Panc1 (cell line): Measurements from ENCODE around the gene UBAP2.

Experiments
- POLR2AphosphoS5 ChIP-seq: IDR thresholded peaks from 2 replicates; pipeline ENCODE4 v1.6.1; 2012; ENCODE audit warnings: mild to moderate bottlenecking, low read depth, low read length, moderate library complexity
- SIN3A ChIP-seq: IDR thresholded peaks from 2 replicates; pipeline ENCODE4 v1.6.1; 2012; ENCODE audit warnings: low read depth, mild to moderate bottlenecking, low read length, moderate library complexity, borderline replicate concordance; ENCODE audit not compliant: insufficient read depth
- TF ChIP-seq, protein P1 (sequence below): fragments of 450-650 bp; IDR thresholded peaks from 2 replicates; pipeline ENCODE4 v1.5.1; 2017; ENCODE audit warnings: mild to moderate bottlenecking
- TF ChIP-seq, protein P2 (sequence below), 2 experiments: IDR thresholded peaks; 2 replicates each; pipeline ENCODE4 v1.6.1; 2011 to 2012; ENCODE audit warnings: low read depth in 2 of 2, control low read depth in 1 of 2, low read length in 1 of 2, mild to moderate bottlenecking in 1 of 2, moderate library complexity in 1 of 2; ENCODE audit not compliant: insufficient read depth in 1 of 2

DNA sequence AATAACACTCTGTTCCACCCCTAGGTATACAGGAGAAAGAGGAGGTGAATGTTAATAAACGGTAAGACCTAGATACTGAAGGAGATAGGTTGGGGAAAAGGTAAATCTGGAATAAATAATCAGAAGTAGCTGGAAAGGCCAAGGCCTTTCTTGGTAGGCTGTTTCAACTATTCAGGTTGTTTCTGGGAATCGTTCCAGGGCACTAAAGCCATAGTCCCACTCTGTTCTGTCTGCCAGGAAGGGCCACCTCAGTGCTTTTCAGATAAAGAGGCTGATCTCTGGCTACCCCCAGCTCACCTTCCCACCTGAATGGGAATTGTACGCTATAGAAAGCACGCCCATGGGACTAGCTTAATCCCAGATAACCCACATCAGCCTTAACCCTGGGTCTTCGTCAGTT lies 44.9 kb upstream of the UBAP2 start:
- TF ChIP-seq POLR2AphosphoS5, result no peak
- TF ChIP-seq, protein P1, sequence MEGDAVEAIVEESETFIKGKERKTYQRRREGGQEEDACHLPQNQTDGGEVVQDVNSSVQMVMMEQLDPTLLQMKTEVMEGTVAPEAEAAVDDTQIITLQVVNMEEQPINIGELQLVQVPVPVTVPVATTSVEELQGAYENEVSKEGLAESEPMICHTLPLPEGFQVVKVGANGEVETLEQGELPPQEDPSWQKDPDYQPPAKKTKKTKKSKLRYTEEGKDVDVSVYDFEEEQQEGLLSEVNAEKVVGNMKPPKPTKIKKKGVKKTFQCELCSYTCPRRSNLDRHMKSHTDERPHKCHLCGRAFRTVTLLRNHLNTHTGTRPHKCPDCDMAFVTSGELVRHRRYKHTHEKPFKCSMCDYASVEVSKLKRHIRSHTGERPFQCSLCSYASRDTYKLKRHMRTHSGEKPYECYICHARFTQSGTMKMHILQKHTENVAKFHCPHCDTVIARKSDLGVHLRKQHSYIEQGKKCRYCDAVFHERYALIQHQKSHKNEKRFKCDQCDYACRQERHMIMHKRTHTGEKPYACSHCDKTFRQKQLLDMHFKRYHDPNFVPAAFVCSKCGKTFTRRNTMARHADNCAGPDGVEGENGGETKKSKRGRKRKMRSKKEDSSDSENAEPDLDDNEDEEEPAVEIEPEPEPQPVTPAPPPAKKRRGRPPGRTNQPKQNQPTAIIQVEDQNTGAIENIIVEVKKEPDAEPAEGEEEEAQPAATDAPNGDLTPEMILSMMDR, result no peak
- TF ChIP-seq, protein P2, sequence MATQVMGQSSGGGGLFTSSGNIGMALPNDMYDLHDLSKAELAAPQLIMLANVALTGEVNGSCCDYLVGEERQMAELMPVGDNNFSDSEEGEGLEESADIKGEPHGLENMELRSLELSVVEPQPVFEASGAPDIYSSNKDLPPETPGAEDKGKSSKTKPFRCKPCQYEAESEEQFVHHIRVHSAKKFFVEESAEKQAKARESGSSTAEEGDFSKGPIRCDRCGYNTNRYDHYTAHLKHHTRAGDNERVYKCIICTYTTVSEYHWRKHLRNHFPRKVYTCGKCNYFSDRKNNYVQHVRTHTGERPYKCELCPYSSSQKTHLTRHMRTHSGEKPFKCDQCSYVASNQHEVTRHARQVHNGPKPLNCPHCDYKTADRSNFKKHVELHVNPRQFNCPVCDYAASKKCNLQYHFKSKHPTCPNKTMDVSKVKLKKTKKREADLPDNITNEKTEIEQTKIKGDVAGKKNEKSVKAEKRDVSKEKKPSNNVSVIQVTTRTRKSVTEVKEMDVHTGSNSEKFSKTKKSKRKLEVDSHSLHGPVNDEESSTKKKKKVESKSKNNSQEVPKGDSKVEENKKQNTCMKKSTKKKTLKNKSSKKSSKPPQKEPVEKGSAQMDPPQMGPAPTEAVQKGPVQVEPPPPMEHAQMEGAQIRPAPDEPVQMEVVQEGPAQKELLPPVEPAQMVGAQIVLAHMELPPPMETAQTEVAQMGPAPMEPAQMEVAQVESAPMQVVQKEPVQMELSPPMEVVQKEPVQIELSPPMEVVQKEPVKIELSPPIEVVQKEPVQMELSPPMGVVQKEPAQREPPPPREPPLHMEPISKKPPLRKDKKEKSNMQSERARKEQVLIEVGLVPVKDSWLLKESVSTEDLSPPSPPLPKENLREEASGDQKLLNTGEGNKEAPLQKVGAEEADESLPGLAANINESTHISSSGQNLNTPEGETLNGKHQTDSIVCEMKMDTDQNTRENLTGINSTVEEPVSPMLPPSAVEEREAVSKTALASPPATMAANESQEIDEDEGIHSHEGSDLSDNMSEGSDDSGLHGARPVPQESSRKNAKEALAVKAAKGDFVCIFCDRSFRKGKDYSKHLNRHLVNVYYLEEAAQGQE (IDR thresholded peaks at IDR 0.05; ENCODE audit: insufficient read depth in 1 of 2, low read depth in 2 of 2, low read length in 1 of 2), result no peak
- no peak for TF ChIP-seq SIN3A
